ENCODE measurements around the gene GALNT18.

Gene GALNT18

GRCh38 chr11:11403763-11404725, 217.8 kb downstream of the GALNT18 start:
- no peak for DNase-seq

- no peak for DNase-seq
Measured at GRCh38 chr11:11401960-11402535, 219.8 kb downstream of the GALNT18 start.

- DNase-seq = no peak
Measured at GRCh38 chr11:11400635-11401232, 221.1 kb downstream of the GALNT18 start.

GRCh38 chr11:11400121-11400520, 221.7 kb downstream of the GALNT18 start:
- DNase-seq = no peak

- DNase-seq = no peak
Measured at GRCh38 chr11:11397781-11398180, 224.0 kb downstream of the GALNT18 start.

- DNase-seq = no peak
Measured at GRCh38 chr11:11397036-11397415, 224.8 kb downstream of the GALNT18 start.

GRCh38 chr11:11396301-11397035, 225.3 kb downstream of the GALNT18 start:
- DNase-seq = peak; percentile 99

- DNase-seq = no peak
Measured at GRCh38 chr11:11395126-11395525, 226.7 kb downstream of the GALNT18 start.

GRCh38 chr11:11394241-11394640, 227.6 kb downstream of the GALNT18 start:
- DNase-seq = no peak

- DNase-seq = peak; percentile 92
Measured at GRCh38 chr11:11391796-11392463, 229.9 kb downstream of the GALNT18 start.

- no peak for DNase-seq
Measured at GRCh38 chr11:11391169-11391568, 230.6 kb downstream of the GALNT18 start.

- no peak for DNase-seq
Measured at GRCh38 chr11:11390068-11390771, 231.6 kb downstream of the GALNT18 start.

GRCh38 chr11:11389238-11389637, 232.6 kb downstream of the GALNT18 start:
- DNase-seq = no peak

- DNase-seq = no peak
Measured at GRCh38 chr11:11387622-11388305, 234.0 kb downstream of the GALNT18 start.

GRCh38 chr11:11387207-11387606, 234.6 kb downstream of the GALNT18 start:
- DNase-seq = no peak

GRCh38 chr11:11384829-11385228, 237.0 kb downstream of the GALNT18 start:
- DNase-seq = no peak

GRCh38 chr11:11383995-11384394, 237.8 kb downstream of the GALNT18 start:
- DNase-seq = no peak

GRCh38 chr11:11382858-11383532, 238.8 kb downstream of the GALNT18 start:
- no peak for DNase-seq

GRCh38 chr11:11381471-11382105, 240.2 kb downstream of the GALNT18 start:
- peak; percentile 4 for DNase-seq

GRCh38 chr11:11380883-11381282, 240.9 kb downstream of the GALNT18 start:
- DNase-seq = no peak

Measured in kidney glomerular epithelial cell (primary cell).